Measurements from ENCODE around the gene DCDC1. TPM values are rescaled to one million over a fixed set of nuclear protein-coding genes. Genes with fewer than 3 reads are reported as not detected.

Gene DCDC1
- total RNA-seq, 1 donor = 0.18 TPM

DNA sequence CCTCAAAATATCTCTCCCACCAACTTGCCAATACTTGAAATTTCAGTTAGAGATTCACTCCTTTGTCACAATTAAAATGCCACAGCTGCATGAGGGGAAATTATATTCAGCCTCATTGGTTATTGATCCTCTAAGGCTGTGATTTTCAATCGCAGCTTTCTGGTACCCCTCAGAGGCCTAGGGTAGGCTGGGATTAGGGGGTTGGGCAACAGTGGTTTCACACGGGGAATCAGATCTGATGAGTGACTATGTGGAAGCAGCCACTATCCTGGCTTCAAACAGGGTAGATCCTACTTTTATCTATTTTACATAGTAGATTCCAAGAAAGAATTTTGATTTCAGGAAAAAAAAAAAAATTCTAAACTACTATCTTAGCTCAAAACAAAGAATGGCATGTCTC lies 252.5 kb downstream of the DCDC1 start:
- TF ChIP-seq, protein P1, sequence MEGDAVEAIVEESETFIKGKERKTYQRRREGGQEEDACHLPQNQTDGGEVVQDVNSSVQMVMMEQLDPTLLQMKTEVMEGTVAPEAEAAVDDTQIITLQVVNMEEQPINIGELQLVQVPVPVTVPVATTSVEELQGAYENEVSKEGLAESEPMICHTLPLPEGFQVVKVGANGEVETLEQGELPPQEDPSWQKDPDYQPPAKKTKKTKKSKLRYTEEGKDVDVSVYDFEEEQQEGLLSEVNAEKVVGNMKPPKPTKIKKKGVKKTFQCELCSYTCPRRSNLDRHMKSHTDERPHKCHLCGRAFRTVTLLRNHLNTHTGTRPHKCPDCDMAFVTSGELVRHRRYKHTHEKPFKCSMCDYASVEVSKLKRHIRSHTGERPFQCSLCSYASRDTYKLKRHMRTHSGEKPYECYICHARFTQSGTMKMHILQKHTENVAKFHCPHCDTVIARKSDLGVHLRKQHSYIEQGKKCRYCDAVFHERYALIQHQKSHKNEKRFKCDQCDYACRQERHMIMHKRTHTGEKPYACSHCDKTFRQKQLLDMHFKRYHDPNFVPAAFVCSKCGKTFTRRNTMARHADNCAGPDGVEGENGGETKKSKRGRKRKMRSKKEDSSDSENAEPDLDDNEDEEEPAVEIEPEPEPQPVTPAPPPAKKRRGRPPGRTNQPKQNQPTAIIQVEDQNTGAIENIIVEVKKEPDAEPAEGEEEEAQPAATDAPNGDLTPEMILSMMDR (IDR thresholded peaks at IDR 0.05; ENCODE audit: insufficient read depth, low read length) = no peak
- no peak overlapping the region for H3K4me3 ChIP-seq (ENCODE audit: low read depth, low read length)
- no peak for DNase-seq (ENCODE audit: low read depth)

DNA sequence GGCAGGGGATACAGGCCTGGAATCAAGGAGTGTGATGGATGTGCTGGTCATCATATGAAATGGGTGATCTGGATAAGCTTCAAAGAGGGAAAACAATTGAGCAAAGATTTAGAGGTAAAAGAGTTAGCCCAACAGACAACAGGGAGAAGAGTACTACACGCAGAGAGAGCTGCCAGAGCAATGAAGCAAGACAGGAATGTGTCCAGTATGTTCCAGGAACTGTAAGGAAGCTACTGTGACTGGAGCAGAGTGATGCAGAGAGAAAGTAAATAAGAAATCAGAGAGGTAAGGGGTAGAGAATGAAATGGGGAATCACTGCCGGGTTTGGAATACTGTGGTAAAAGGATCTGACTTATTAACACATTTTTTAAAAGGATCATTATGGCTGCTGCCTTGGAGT lies 255.1 kb downstream of the DCDC1 start:
- TF ChIP-seq, protein P1 (IDR thresholded peaks at IDR 0.05; ENCODE audit: insufficient read depth, low read length) = no peak
- H3K4me3 ChIP-seq (ENCODE audit: low read depth, low read length) = no peak overlapping the region
- DNase-seq (ENCODE audit: low read depth) = no peak

DNA sequence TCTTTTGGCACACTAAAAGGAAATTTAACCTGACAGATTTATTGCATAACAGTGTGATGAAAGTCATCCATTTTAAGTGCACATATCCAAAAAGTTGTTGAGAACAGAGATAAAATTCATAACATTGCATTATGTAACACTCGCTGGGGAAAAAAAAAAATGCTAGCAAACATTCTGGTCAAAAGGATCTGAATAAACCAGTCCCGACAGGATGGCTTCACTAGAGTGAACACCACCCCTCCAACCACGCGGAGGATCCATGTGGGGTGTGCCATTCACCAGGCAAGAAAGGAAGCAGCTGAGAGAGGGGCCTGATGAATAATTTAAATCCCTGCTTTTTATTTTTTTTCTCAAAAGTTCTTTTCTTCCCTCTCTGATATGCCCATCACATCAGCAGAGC lies 258.7 kb downstream of the DCDC1 start:
- H3K4me3 ChIP-seq (ENCODE audit: low read depth, low read length) = no peak overlapping the region
- TF ChIP-seq, protein P1 (IDR thresholded peaks at IDR 0.05; ENCODE audit: insufficient read depth, low read length) = no peak
- peak; percentile 4 for DNase-seq (ENCODE audit: low read depth)

- DNase-seq (ENCODE audit: low read depth) = no peak
- H3K4me3 ChIP-seq (ENCODE audit: low read depth, low read length) = no peak overlapping the region
- TF ChIP-seq, protein P1 (IDR thresholded peaks at IDR 0.05; ENCODE audit: insufficient read depth, low read length) = no peak
Measured at GRCh38 chr11:31109446-31109845, 260.1 kb downstream of the DCDC1 start.

GRCh38 chr11:31107649-31108048 lies 261.9 kb downstream of the DCDC1 start:
- no peak overlapping the region for H3K4me3 ChIP-seq (ENCODE audit: low read depth, low read length)
- TF ChIP-seq, protein P1 (IDR thresholded peaks at IDR 0.05; ENCODE audit: insufficient read depth, low read length) = no peak
- no peak for DNase-seq (ENCODE audit: low read depth)

GRCh38 chr11:31106968-31107576 lies 262.5 kb downstream of the DCDC1 start:
- TF ChIP-seq, protein P1 (IDR thresholded peaks at IDR 0.05; ENCODE audit: insufficient read depth, low read length) = peak; percentile 37
- H3K4me3 ChIP-seq (ENCODE audit: low read depth, low read length) = no peak overlapping the region
- peak; percentile 11 for DNase-seq (ENCODE audit: low read depth)

- DNase-seq (ENCODE audit: low read depth) = no peak
- H3K4me3 ChIP-seq (ENCODE audit: low read depth, low read length) = no peak overlapping the region
- TF ChIP-seq, protein P1 (IDR thresholded peaks at IDR 0.05; ENCODE audit: insufficient read depth, low read length) = no peak
Measured at GRCh38 chr11:31106326-31106725, 263.2 kb downstream of the DCDC1 start.
